ENCODE data around the gene HAUS7.

The HAUS7 gene

GRCh38 chrX:153450114-153450948, 20.0 kb downstream of the HAUS7 start:
- DNase-seq = no peak

- DNase-seq = no peak
Measured at GRCh38 chrX:153449368-153450113, 20.8 kb downstream of the HAUS7 start.

DNA sequence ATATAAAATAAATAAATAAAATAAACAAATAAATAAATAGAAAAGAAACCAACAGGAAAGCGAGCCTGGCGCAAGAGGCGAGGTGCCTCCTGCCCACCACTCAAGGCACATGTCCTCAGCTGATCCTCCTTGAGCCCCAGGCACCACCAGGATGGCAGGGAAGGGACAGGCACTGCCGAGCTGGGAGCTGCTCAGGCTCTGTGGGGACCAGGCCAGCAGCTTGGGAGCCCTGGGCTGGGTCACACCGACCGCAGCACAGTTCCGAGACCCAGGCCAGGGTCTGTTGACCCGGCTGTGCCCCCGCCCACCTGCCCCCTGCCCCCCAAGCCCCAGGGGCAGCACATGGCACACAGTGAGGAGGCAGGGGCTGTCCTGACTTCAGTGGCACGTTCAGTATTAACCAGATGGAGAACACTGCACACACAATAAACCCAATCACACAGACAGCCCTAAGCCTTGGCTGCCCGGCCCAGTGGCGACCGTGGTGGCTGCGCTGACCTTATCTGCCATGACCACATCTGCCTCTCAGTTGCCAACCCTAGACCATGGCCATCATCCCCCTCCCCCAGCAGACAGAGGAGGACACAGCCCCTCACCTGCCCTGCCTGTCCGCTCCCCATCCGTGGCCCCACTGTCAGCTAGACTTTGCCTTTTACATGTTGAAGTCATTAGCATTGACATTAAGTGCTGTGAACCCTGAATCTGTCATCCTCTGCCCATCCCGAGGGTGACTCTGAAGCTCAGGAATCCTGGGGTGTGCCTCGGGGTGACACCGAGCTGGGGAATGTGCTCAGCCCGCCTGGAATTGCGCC, 21.6 kb downstream of the HAUS7 start:
- no peak for DNase-seq

- DNase-seq = no peak
Measured at GRCh38 chrX:153447581-153447960, 22.8 kb downstream of the HAUS7 start.

DNA sequence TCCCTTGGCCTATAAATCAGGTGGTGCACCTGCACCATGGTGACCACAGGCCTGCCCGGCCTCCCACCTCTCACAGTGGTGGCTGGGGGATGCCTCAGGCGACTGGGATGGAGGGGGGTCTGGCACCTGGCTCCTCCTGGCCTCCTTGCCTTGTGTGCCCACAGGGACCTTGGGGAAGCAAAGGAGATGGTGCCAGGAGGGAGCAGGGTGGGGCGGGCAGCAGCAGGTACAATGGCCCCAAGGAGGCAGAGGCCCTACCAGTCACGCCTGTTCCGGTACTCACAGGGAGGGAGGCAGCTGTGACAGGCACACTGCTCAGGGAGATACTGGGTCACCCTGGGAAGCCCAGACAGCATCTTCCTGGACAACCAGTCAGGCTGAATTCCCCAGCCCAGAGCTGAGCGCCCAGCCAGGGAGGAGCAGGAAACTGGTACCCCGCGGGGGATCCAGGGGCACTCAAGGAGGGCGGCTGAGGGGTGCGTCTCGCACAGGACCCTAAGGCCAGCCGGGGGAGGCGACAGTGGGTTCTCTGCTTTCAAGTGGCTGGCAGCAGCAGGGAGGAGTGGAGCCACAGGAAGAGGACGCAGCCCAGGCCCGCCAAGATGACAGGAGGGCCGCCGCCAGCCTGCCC, 23.3 kb downstream of the HAUS7 start:
- DNase-seq = no peak

GRCh38 chrX:153446636-153446936, 23.8 kb downstream of the HAUS7 start:
- no peak for DNase-seq

DNA sequence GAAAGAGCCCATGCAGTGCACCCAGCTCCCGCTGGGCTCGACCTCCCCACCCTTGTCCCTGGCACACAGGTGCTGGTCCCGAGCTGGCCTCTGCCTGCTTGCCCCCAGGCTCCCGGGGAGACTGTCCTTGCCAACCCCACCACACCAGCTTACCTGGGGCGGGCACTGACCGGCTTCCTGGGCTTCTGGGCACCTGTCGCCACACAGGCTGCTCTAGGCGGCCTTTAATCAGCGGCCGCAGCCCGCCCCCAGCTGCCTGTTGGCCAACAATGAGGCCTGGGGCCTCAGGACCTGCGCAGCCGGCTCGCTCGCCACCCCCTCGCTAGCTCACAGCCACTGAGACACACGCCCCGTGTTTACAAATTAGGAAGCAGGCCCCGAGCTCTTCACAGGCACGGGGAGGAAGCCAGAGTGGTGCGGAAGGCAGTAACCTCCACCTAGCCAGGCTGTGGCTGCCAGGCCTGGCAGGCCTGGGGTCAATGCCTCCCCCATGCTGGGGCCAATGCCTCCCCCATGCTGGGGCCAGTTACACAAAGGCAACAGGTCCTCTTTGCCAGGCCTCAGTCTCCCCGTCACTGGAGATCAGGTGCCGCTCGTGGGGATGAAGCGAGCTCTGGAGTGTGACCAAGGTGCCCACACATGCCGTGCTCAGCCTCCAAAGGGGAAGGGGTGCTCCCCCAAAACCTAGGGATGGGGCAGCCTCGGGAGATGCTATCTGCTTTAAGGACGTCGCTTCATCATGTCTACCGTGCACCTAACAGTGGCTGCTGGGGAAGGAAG, 24.3 kb downstream of the HAUS7 start, which contains the start of gene TREX2:
Gene TREX2 (minus strand): TSS at position 201 of the 780 bp plus-strand sequence. CDS start 626 bp downstream, outside the sequence.
- no peak for DNase-seq

DNA sequence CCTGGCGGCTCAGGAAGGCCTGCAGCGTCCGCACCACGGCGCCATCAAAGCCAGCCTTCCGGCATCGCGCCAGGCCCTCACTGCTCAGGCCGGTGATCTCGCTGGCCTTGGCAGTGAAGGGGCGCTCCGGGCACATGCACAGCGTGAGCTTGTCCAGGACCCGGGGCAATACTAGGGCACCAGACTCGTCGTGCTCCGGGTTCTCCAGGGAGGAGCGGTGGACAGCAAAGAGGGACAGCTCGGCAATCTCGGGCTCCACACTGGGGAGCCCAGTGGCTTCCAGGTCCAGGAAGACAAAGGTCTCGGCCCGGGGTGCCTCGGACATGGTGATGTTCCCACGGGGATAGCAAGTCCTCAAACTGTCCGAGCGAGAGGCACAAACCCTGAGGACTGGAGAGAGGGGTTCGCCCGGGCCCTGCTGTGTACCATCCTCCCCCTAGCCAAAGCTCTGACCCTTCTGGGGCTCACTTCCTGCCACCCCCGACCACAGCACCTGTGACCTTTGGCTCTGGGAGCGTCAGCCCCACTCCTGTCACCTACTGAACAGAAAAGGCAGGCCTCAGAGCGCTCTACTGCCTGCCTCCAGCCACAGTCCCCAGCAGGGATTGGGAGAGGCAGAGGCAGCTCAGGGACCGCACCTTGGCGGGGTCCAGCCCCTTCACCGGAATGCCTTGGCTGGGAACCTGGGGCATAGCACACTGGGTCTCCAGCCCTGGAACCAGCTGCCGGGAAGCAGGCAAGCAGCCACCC, 25.1 kb downstream of the HAUS7 start:
- DNase-seq = no peak

- no peak for DNase-seq
Measured at GRCh38 chrX:153444333-153445011, 25.9 kb downstream of the HAUS7 start.

DNA sequence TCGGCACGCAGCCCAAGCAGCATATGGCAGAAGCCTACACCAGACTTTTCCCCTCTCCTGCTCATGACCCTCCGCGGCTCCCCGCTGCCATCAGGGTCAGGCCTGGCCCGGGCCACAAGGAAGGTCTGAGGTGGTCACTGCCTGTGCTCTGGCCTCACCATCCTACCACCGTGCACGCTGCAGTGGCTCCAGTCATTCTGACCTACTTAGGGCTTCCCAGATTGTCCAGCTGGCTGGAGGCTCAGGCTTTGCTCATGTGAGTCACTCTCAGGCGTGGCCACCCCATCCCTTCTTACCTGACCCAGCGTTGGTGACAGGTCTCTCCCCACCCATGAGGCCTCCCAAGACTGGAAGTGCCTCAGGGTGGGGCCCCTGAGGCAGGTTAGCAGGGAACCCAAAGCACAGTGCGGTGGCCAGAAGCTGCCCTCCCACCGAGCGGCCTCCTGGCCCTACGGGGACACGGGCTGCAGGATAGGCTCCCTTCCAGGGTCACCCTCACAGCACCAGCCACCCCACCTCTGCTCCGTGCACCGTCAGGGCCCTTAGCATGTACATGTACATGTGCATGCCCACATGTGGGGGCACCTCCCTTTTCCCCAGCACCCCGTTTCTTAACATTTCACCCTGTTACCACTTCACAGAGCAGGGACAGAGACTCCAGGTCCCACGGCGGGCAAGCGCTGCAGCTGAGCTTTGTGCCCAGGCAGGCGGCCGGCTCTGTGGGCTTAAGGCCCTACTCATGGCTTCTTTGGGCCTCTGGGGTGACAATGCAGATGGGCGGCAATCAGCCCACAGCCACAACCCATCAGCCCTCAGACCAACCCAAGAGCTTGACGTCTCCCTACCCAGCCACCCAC, 26.7 kb downstream of the HAUS7 start:
- DNase-seq = no peak

- DNase-seq = no peak
Measured at GRCh38 chrX:153442463-153442862, 27.9 kb downstream of the HAUS7 start.

- DNase-seq = no peak
Measured at GRCh38 chrX:153441981-153442380, 28.4 kb downstream of the HAUS7 start.

- no peak for DNase-seq
Measured at GRCh38 chrX:153441296-153441695, 29.1 kb downstream of the HAUS7 start.

DNA sequence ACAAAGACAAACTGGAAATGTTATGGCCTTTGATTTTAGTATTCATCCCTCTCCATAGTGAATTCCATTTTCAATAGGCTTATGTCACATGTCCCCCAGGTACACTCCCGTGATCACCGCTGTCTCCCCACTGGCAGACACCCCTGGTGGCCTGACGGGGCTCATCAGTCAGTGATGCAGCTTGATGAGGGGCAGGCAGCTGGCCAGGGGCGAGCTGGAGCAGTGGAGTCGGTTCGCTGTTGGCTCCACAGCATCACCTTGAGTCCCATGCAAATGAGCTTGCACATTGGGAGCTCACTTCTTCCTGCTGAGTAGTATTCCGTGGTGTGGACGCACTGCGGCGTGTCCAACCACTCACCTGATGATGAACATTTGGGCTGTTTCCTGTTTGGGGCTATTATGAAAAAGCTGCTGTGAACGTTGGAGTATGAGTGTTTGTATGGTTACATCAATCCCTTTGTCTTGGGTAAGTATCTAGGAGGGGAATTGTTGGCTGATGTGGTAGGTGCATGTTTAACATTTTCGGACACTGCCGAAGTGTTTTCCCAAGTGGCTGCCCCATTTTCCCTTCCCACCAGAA, 29.7 kb downstream of the HAUS7 start:
- no peak for DNase-seq

GRCh38 chrX:153439977-153440376, 30.4 kb downstream of the HAUS7 start:
- no peak for DNase-seq

- DNase-seq = no peak
Measured at GRCh38 chrX:153438532-153438931, 31.8 kb downstream of the HAUS7 start.

DNA sequence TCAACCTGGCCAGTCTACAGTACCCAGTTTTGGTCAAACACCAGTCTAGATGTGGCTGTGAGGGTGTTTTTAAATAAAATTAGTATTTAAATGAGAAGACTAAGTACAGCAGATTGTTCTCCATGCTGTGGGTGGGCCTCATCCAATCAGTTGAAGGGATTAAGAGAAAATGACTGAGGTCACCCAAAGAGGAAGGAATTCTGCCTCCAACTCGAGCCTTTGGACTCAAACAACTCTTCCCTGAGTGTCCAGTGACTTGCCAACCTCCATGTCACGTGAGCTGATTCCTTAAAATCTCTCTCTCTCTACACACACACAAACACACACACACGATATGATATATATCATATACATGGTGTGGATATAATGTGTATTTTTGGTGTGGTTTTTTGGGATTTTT, 34.5 kb downstream of the HAUS7 start:
- no peak for DNase-seq

GRCh38 chrX:153434801-153435200, 35.6 kb downstream of the HAUS7 start:
- DNase-seq = no peak

DNA sequence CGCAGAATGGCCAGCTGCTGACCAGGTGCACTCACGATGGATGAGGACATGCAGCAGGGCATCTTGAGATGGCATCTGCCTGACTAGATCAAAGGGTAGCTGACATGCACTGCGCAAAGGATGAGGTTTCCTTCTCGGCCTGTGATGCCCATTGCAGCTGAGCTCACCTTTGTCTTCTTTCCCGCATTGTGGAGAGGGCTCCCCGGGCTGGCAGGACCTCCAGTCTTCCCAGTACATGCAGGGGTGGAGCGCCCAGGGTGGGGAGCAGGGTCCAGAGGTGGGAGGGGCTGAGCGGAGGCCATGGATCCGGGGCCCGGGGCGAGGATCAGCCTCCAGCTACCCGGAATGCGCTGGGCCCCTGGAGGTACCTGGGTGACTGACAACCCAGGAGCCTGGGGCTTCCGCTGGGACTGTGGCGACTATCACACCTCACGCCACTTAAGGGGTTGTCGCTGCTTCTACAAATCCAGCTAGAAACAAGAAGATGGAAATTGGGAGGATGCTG, 36.5 kb downstream of the HAUS7 start:
- DNase-seq = no peak

Measured in CD4-positive, alpha-beta T cell treated with Interleukin-4 for 4 hours (primary cell).